H9 (cell line): ENCODE results near the gene CASD1. TPM values are rescaled to one million over a fixed set of nuclear protein-coding genes. Genes with fewer than 3 reads are reported as not detected.

Experiments
- DNase-seq: peaks from one replicate; pipeline ENCODE4 v3.0.0-alpha.2; 2017
- H2AFZ ChIP-seq: one replicate; pipeline ENCODE4 v1.6.1; 2013; ENCODE audit warnings: mild to moderate bottlenecking, low read length, control low read depth, moderate library complexity
- H2AK5ac ChIP-seq: 2 replicates; pipeline ENCODE4 v1.6.1; 2013; ENCODE audit warnings: low read length, control low read depth, mixed read lengths; ENCODE audit not compliant: insufficient read length
- H2BK120ac ChIP-seq: one replicate; pipeline ENCODE4 v1.6.1; 2013; ENCODE audit warnings: low read depth, mild to moderate bottlenecking, low read length, control low read depth, inconsistent platforms; ENCODE audit not compliant: poor library complexity, severe bottlenecking
- H2BK12ac ChIP-seq: 2 replicates; pipeline ENCODE4 v1.6.1; 2013; ENCODE audit warnings: low read length, control low read depth, mixed read lengths, low read depth; ENCODE audit not compliant: insufficient read length
- H2BK15ac ChIP-seq: 2 replicates; pipeline ENCODE4 v1.6.1; 2013; ENCODE audit warnings: low read depth, low read length, control low read depth
- H2BK20ac ChIP-seq: one replicate; pipeline ENCODE4 v1.6.1; 2013; ENCODE audit warnings: low read depth, mild to moderate bottlenecking, low read length, control low read depth, inconsistent platforms; ENCODE audit not compliant: poor library complexity, severe bottlenecking
- H2BK5ac ChIP-seq: 2 replicates; pipeline ENCODE4 v1.6.1; 2013; ENCODE audit warnings: low read length, control low read depth, mixed read lengths; ENCODE audit not compliant: insufficient read length
- H3K14ac ChIP-seq: 2 replicates; pipeline ENCODE4 v1.6.1; 2013; ENCODE audit warnings: low read length, control low read depth; ENCODE audit not compliant: insufficient read depth
- H3K18ac ChIP-seq: 2 replicates; pipeline ENCODE4 v1.6.1; 2013; ENCODE audit warnings: low read depth, mild to moderate bottlenecking, mixed read lengths, low read length, control low read depth; ENCODE audit not compliant: insufficient read length
- H3K23ac ChIP-seq: 2 replicates; pipeline ENCODE4 v1.6.1; 2013; ENCODE audit warnings: low read length, control low read depth, mixed read lengths, low read depth; ENCODE audit not compliant: insufficient read length
- H3K23me2 ChIP-seq: 2 replicates; pipeline ENCODE4 v1.6.1; 2013; ENCODE audit warnings: low read depth, mild to moderate bottlenecking, mixed read lengths, low read length, control low read depth; ENCODE audit not compliant: insufficient read length, poor library complexity, severe bottlenecking
- H3K27ac ChIP-seq: 2 replicates; pipeline ENCODE4 v1.5.1; 2013; ENCODE audit warnings: low read length, control low read depth, mixed read lengths, low read depth; ENCODE audit not compliant: insufficient read length
- H3K27me3 ChIP-seq: 2 replicates; pipeline ENCODE4 v1.6.1; 2013; ENCODE audit warnings: low read length, control low read depth, inconsistent platforms; ENCODE audit not compliant: insufficient read depth
- H3K4ac ChIP-seq: 2 replicates; pipeline ENCODE4 v1.6.1; 2013; ENCODE audit warnings: low read depth, mild to moderate bottlenecking, control low read depth, inconsistent platforms, low read length, moderate library complexity
- H3K4me1 ChIP-seq: 2 replicates; pipeline ENCODE4 v1.6.1; 2013; ENCODE audit warnings: low read length, control low read depth, inconsistent platforms; ENCODE audit not compliant: insufficient read depth
- H3K4me2 ChIP-seq: 2 replicates; pipeline ENCODE4 v1.6.1; 2013; ENCODE audit warnings: low read length, control low read depth, mixed read lengths; ENCODE audit not compliant: insufficient read length, insufficient read depth
- H3K56ac ChIP-seq: 2 replicates; pipeline ENCODE4 v1.6.1; 2013; ENCODE audit warnings: low read depth, mild to moderate bottlenecking, mixed read lengths, low read length, control low read depth; ENCODE audit not compliant: insufficient read length
- H3K79me1 ChIP-seq: 2 replicates; pipeline ENCODE4 v1.6.1; 2013; ENCODE audit warnings: low read depth, mild to moderate bottlenecking, moderate library complexity, low read length, control low read depth, inconsistent platforms; ENCODE audit not compliant: insufficient read depth, poor library complexity, severe bottlenecking
- H3K79me2 ChIP-seq: 2 replicates; pipeline ENCODE4 v1.6.1; 2013; ENCODE audit warnings: low read length, control low read depth, inconsistent platforms; ENCODE audit not compliant: insufficient read depth
- H3K9ac ChIP-seq: 2 replicates; pipeline ENCODE4 v1.6.1; 2013; ENCODE audit warnings: low read length, control low read depth, mixed read lengths; ENCODE audit not compliant: insufficient read length; ENCODE audit errors: extremely low read depth
- H3K9me3 ChIP-seq: one replicate; pipeline ENCODE4 v1.6.1; 2013; ENCODE audit warnings: low read depth, low read length, inconsistent platforms; ENCODE audit not compliant: control insufficient read depth
- H3T11ph ChIP-seq: one replicate; pipeline ENCODE4 v1.6.1; 2013; ENCODE audit warnings: mild to moderate bottlenecking, low read length, control low read depth, inconsistent platforms
- H4K20me1 ChIP-seq: one replicate; pipeline ENCODE4 v1.6.1; 2013; ENCODE audit not compliant: control insufficient read depth, insufficient read length, insufficient read depth
- H4K5ac ChIP-seq: 2 replicates; pipeline ENCODE4 v1.6.1; 2013; ENCODE audit warnings: low read depth, mild to moderate bottlenecking, mixed read lengths, low read length, control low read depth; ENCODE audit not compliant: insufficient read length
- H4K8ac ChIP-seq: replicated peaks from 2 replicates; pipeline ENCODE4 v1.6.1; 2013; ENCODE audit warnings: low read length, control low read depth, mixed read lengths, low read depth; ENCODE audit not compliant: insufficient read length
- H4K91ac ChIP-seq: 2 replicates; pipeline ENCODE4 v1.6.1; 2013; ENCODE audit warnings: low read depth, mild to moderate bottlenecking, moderate library complexity, mixed read lengths, low read length, control low read depth; ENCODE audit not compliant: insufficient read length
- H3K27ac Mint-ChIP-seq, 3 experiments: 2 replicates in 2 of 3; 3 replicates in 1 of 3; pipeline ENCODE4 v1.8.0; 2020 to 2021; ENCODE audit warnings: mixed read lengths in 3 of 3, mild to moderate bottlenecking in 1 of 3, moderate library complexity in 1 of 3
- H3K27me3 Mint-ChIP-seq: 2 replicates; pipeline ENCODE4 v1.8.0; 2021; ENCODE audit warnings: low read depth, mild to moderate bottlenecking, moderate library complexity, mixed read lengths
- H3K36me3 Mint-ChIP-seq, 3 experiments: 2 replicates in 2 of 3; 3 replicates in 1 of 3; pipeline ENCODE4 v1.8.0; 2020 to 2021; ENCODE audit warnings: low read depth in 3 of 3, mixed read lengths in 3 of 3; ENCODE audit not compliant: insufficient read depth in 1 of 3
- H3K4me1 Mint-ChIP-seq, 2 experiments: 2 replicates each; pipeline ENCODE4 v1.8.0; 2020; ENCODE audit warnings: mixed read lengths in 2 of 2
- H3K4me3 Mint-ChIP-seq, 2 experiments: 2 replicates in 1 of 2; 3 replicates in 1 of 2; pipeline ENCODE4 v1.8.0; 2020 to 2021; ENCODE audit warnings: mild to moderate bottlenecking in 2 of 2, mixed read lengths in 2 of 2, moderate library complexity in 1 of 2
- H3K9me3 Mint-ChIP-seq, 2 experiments: 2 replicates in 1 of 2; 3 replicates in 1 of 2; pipeline ENCODE4 v1.8.0; 2020; ENCODE audit warnings: mild to moderate bottlenecking in 2 of 2, mixed read lengths in 2 of 2, moderate library complexity in 1 of 2
- CTCF ChIP-seq: fragments of 200-600 bp; sonication (generic); conservative IDR thresholded peaks from 3 replicates; pipeline ENCODE4 v1.8.0; 2021; ENCODE audit warnings: antibody characterized with exemption, mild to moderate bottlenecking
- WGBS: extraction: QIAGEN DNeasy Blood & Tissue Kit; methylation state at CpG from one replicate; pipeline ENCODE4 v1.1.7; 2013; ENCODE audit warnings: missing lambda C conversion rate, low lambda C conversion rate, mixed read lengths; ENCODE audit not compliant: insufficient read length; ENCODE audit errors: extremely low coverage; 5-methylcytosine and 5-hydroxymethylcytosine counted together
- total RNA-seq: library from RNA; stranded (reverse); gene quantifications from 2 replicates; pipeline ENCODE4 v1.2.1, GENCODE V29; 2021

The CASD1 gene
- total RNA-seq, 1 experiment from 2014 or later: 21.6 TPM

- TF ChIP-seq CTCF: no peak
- Histone ChIP-seq H4K20me1 (no peaks in the 10 kb centered on the region), H3K4ac (no peak overlapping the region), H3K27ac (no peak overlapping the region), H4K91ac (no peak overlapping the region), H3K79me2 (no peaks in the 10 kb centered on the region), H3K9me3 (no peaks in the 10 kb centered on the region), H4K8ac (no peak overlapping the region), H2AK5ac (no peak overlapping the region), H4K5ac (no peak overlapping the region), H2BK120ac (no peak overlapping the region), H2BK12ac (no peak overlapping the region), H2BK5ac (no peak overlapping the region), H3K4me1 (no peaks in the 10 kb centered on the region), H3K9ac (no peak overlapping the region), H3K4me2 (no peak overlapping the region), H3K27me3 (no peaks in the 10 kb centered on the region), H3T11ph (no peak overlapping the region), H3K56ac (no peak overlapping the region), H3K79me1 (no peaks in the 10 kb centered on the region), H3K18ac (no peak overlapping the region), H3K23me2 (no peaks in the 10 kb centered on the region), H2AFZ (no peak overlapping the region), H2BK15ac (no peak overlapping the region), H3K14ac (no peak overlapping the region), H3K23ac (no peak overlapping the region), H2BK20ac (no peak overlapping the region)
- Mint-ChIP-seq H3K27me3 (no peaks in the 10 kb centered on the region), H3K27ac (no peak overlapping the region), H3K36me3 (peaks cover 10 to 20% (median 11%) of the 10 kb centered on the region in 3 experiments), H3K4me3 (no peak overlapping the region), H3K4me1 (peaks cover 8 to 9% of the 10 kb centered on the region in 2 experiments), H3K9me3 (peaks cover 5 to 7% of the 10 kb centered on the region in 2 experiments; a peak in 4 of 5 replicates)
- no peak for DNase-seq
- no CpG with 5 or more reads among the region's 4 CpGs for WGBS
Observed at GRCh38 chr7:94590526-94591162, 81.0 kb downstream of the CASD1 start.
